MCF 10A (cell line): Measurements from ENCODE around the gene TBX1. TPM values are rescaled to one million over a fixed set of nuclear protein-coding genes. Genes with fewer than 3 reads are reported as not detected.

Source experiments
- BruUV-seq: library from RNA; stranded (reverse); fragments of 400-500 nt; replicated peaks from 2 replicates; lab custom pipeline; 2021; lab: Mats Ljungman, UMichigan
- CTCF ChIA-PET: fragments of 300-600 bp; sonication (Branson Sonifier 250); formaldehyde crosslinking; extraction: SDS; loops from one replicate; lab custom pipeline; 2021; ENCODE audit warnings: antibody characterized with exemption, inconsistent platforms; lab: Yijun Ruan, JAX
- POLR2A ChIA-PET: fragments of 300-600, 350-650 bp; sonication (Branson Sonifier 250); formaldehyde crosslinking; extraction: SDS; loops from one replicate; lab custom pipeline; 2020; ENCODE audit warnings: antibody characterized with exemption, inconsistent platforms; lab: Yijun Ruan, JAX
- DNase-seq: peaks from one replicate; pipeline ENCODE4 v3.0.0-alpha.2; 2018; ENCODE audit not compliant: unreplicated experiment
- H3K27ac Mint-ChIP-seq: one replicate; pipeline ENCODE4 v1.8.0; 2022; ENCODE audit warnings: mild to moderate bottlenecking, low read depth, mixed read lengths; ENCODE audit not compliant: unreplicated experiment
- H3K27me3 Mint-ChIP-seq: one replicate; pipeline ENCODE4 v1.8.0; 2022; ENCODE audit warnings: mixed read lengths; ENCODE audit not compliant: insufficient read depth, unreplicated experiment
- H3K36me3 Mint-ChIP-seq: one replicate; pipeline ENCODE4 v1.8.0; 2022; ENCODE audit warnings: mild to moderate bottlenecking, moderate library complexity, mixed read lengths; ENCODE audit not compliant: insufficient read depth, unreplicated experiment
- H3K4me1 Mint-ChIP-seq: one replicate; pipeline ENCODE4 v1.8.0; 2022; ENCODE audit warnings: mixed read lengths; ENCODE audit not compliant: insufficient read depth, unreplicated experiment
- H3K4me3 Mint-ChIP-seq: one replicate; pipeline ENCODE4 v1.8.0; 2022; ENCODE audit warnings: mild to moderate bottlenecking, moderate library complexity, mixed read lengths; ENCODE audit not compliant: unreplicated experiment
- H3K9me3 Mint-ChIP-seq: one replicate; pipeline ENCODE4 v1.8.0; 2022; ENCODE audit warnings: mixed read lengths; ENCODE audit not compliant: unreplicated experiment
- intact Hi-C: fragments of 100-400 bp; cut with micrococcal nuclease; formaldehyde crosslinking; loops from 2 replicates; pipeline ENCODE4 v1.14.1; 2022
- total RNA-seq: library from RNA; stranded (reverse); gene quantifications from 2 replicates; pipeline ENCODE4 v1.2.3, GENCODE V29; 2022
- TF ChIP-seq, protein P1 (sequence below): fragments of 200-600 bp; IDR thresholded peaks from one replicate; pipeline ENCODE4 v1.8.0; 2022; ENCODE audit warnings: antibody characterized with exemption, mild to moderate bottlenecking; ENCODE audit not compliant: unreplicated experiment

The TBX1 gene
- total RNA-seq, 1 experiment from 2014 or later, result not detected

DNA sequence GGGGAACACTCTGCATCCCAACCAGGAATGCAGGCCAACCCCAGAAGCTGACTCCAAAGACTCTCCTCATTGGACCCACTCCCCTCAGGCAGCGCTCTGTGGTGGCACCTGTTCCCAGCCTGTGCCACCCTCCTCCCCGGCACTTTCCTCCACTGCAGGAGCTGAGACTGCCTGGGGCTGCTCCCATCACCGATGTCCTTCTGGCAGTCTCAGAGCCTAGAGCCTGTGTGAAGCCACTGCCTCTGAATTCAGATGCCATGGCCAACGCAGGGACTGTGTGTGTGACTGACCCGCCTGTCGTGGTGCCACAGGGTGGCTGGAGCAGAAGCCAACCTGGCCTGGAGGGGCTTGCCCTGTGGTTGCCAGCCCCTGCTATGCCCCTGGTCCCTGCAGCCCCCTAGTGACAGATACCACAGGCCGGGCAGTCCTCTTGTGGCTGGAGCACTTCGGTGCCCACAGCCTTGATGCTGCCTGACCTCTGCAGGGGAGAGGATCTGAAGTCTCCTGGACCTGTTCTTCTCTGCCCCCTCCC is 43.2 kb downstream of the TBX1 start:
- TF ChIP-seq, protein P1, sequence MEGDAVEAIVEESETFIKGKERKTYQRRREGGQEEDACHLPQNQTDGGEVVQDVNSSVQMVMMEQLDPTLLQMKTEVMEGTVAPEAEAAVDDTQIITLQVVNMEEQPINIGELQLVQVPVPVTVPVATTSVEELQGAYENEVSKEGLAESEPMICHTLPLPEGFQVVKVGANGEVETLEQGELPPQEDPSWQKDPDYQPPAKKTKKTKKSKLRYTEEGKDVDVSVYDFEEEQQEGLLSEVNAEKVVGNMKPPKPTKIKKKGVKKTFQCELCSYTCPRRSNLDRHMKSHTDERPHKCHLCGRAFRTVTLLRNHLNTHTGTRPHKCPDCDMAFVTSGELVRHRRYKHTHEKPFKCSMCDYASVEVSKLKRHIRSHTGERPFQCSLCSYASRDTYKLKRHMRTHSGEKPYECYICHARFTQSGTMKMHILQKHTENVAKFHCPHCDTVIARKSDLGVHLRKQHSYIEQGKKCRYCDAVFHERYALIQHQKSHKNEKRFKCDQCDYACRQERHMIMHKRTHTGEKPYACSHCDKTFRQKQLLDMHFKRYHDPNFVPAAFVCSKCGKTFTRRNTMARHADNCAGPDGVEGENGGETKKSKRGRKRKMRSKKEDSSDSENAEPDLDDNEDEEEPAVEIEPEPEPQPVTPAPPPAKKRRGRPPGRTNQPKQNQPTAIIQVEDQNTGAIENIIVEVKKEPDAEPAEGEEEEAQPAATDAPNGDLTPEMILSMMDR, result no peak

DNA sequence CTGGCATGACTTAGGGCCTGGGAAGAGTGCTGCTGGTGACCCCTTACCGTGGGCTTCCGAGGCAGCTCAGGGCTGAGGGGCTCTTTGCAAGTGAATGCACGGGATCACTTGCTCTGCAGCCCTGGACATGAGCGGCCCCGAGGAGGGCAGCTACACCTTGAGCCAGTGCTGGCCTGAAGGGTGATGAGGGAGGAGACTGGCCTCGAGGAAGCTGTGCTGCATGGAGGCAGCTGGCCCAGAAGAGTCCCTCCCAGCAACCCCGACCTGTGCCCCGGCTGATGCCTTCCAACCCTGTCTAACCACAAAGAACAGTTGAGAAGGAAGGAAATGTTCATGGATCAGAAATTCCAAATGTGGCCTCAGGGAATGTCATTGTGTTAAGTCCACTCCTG is 45.2 kb downstream of the TBX1 start:
- DNase-seq, result peak; percentile 69
- Mint-ChIP-seq H3K36me3 (peaks cover 6% of the 10 kb centered on the region), H3K4me1 (peaks cover 28% of the 10 kb centered on the region), H3K27me3 (no peaks in the 10 kb centered on the region), H3K27ac (peak overlapping the region; percentile 95), H3K4me3 (peak overlapping the region; percentile 56), H3K9me3 (no peaks in the 10 kb centered on the region)
- intact Hi-C loops, result loop anchor here (1.0 to 2.0 kb wide), 2 partner anchors 19 to 48 kb away; partner anchors contain the start of genes GNB1L and RTL10
- ChIA-PET POLR2A (interaction anchor here (0.6 to 5.4 kb wide), 12 partner anchors 8 to 88 kb away, joined by 3 to 53 read pairs (median 4); partner anchors contain the start of genes GNB1L and RTL10), CTCF (interaction anchor here (0.6 to 0.7 kb wide), 4 partner anchors 12 to 240 kb away, joined by 3 read pairs; no protein-coding TSS in a partner anchor)
- TF ChIP-seq, protein P1, result no peak
- no TSS peak for BruUV-seq

More for the DNA sequence above, 43.2 kb downstream of the TBX1 start:
- H3K9me3 Mint-ChIP-seq, result no peaks in the 10 kb centered on the region
- H3K27me3 Mint-ChIP-seq, result no peaks in the 10 kb centered on the region
- no TSS peak for BruUV-seq
- ChIA-PET POLR2A (no interaction called here), CTCF (interaction anchor here (0.6 kb wide), 2 partner anchors 73 to 122 kb away, joined by 3 read pairs; no protein-coding TSS in a partner anchor)
- H3K4me1 Mint-ChIP-seq, result peaks cover 34% of the 10 kb centered on the region
- H3K27ac Mint-ChIP-seq, result no peak overlapping the region
- intact Hi-C loops, result no loop called here
- no peak overlapping the region for H3K4me3 Mint-ChIP-seq
- DNase-seq, result no peak
- H3K36me3 Mint-ChIP-seq, result peaks cover 10% of the 10 kb centered on the region

DNA sequence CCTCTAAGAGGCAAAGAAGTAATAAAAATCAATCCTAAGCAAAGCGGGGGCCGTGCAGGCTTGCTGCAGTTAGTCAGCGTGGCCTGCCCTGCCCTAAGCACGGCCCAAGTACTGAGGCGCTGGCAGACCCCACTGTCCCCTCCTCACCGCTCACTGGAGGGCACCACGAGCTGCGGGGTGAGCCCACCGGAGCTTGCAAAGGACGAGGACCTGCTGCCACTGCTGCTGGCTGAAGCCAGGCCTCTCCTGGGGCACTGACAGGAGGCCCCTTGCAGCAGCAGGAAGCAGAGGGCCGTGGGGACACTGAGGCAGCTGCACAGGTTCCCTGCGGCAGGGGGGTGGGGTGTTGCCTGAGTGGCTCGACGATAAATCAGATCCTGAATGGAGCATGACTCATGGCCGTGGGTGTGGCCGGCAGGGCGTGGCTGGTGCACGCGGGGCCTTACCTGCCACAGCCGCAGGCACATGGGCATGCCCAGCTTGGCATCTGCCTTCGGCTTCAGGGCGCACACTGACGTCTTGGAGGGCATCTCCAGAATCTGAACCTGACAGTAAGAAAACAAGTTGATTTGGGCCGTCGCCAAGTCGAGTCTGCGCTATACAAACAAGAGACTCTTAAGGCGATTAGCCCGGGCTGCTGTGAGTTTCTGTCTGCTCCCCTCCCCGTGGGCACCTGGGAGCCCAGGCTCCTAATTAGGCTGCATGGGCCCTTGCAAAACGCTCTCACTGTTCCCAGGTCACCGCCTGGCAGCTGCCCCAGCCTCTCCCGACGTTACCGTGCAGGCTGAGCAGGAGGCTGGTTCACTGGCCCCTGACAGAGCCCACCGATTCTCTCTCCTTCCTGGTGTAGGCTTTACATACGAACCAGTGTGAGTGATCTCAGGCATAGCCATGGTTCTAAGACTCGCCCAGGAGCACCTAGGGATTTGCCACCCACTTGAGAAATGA is 45.9 kb downstream of the TBX1 start:
- no TSS peak for BruUV-seq
- POLR2A ChIA-PET, result interaction anchor here (0.7 to 5.4 kb wide), 13 partner anchors 8 to 792 kb away, joined by 3 to 53 read pairs (median 5); partner anchors contain the start of genes GNB1L and RTL10
- Mint-ChIP-seq H3K27ac (peak overlapping the region; percentile 95), H3K9me3 (no peaks in the 10 kb centered on the region), H3K4me3 (peak overlapping the region; percentile 56), H3K27me3 (no peaks in the 10 kb centered on the region), H3K36me3 (peaks cover 10% of the 10 kb centered on the region), H3K4me1 (peaks cover 28% of the 10 kb centered on the region)
- intact Hi-C loops, result loop anchor here (1.0 to 2.0 kb wide), 2 partner anchors 18 to 48 kb away; partner anchors contain the start of genes GNB1L and RTL10
- TF ChIP-seq, protein P1, result no peak
- DNase-seq, result peak; percentile 95
- CTCF ChIA-PET, result interaction anchor here (0.5 to 1.0 kb wide), 5 partner anchors 12 to 695 kb away, joined by 3 read pairs; no protein-coding TSS in a partner anchor
